Activated naive CD4-positive, alpha-beta T cell treated with anti-CD3 and anti-CD28 coated beads, Interleukin-2, amount 10 ng/mL, durations not matched to agents 7 days and 5 days (primary cell): Measurements from ENCODE around the gene GRPEL1.
"Not testable (repeated sequence)": the region's sequence is repeated elsewhere in the genome, so short reads cannot be mapped to it uniquely, and the experiment has no call there.

ENCODE experiments used
- CTCF ChIA-PET: fragments of 350-600 bp; sonication (Branson Sonifier 250); formaldehyde crosslinking; loops from one replicate; lab custom pipeline; 2021; ENCODE audit warnings: antibody characterized with exemption; lab: Charles Lee
- DNase-seq: peaks from one replicate; pipeline ENCODE4 v3.0.0-alpha.2; 2020
- H3K27ac Mint-ChIP-seq: one replicate; pipeline ENCODE4 v1.8.0; 2021; ENCODE audit warnings: mild to moderate bottlenecking, moderate library complexity, mixed read lengths
- H3K27me3 Mint-ChIP-seq: one replicate; pipeline ENCODE4 v1.8.0; 2021; ENCODE audit warnings: mild to moderate bottlenecking, mixed read lengths
- H3K36me3 Mint-ChIP-seq: one replicate; pipeline ENCODE4 v1.8.0; 2021; ENCODE audit warnings: mixed read lengths
- H3K4me1 Mint-ChIP-seq: one replicate; pipeline ENCODE4 v1.8.0; 2021; ENCODE audit warnings: mixed read lengths
- H3K4me3 Mint-ChIP-seq: one replicate; pipeline ENCODE4 v1.8.0; 2021; ENCODE audit warnings: mild to moderate bottlenecking, moderate library complexity, mixed read lengths
- H3K9me3 Mint-ChIP-seq: one replicate; pipeline ENCODE4 v1.8.0; 2021; ENCODE audit warnings: mixed read lengths

GRPEL1 gene

DNA sequence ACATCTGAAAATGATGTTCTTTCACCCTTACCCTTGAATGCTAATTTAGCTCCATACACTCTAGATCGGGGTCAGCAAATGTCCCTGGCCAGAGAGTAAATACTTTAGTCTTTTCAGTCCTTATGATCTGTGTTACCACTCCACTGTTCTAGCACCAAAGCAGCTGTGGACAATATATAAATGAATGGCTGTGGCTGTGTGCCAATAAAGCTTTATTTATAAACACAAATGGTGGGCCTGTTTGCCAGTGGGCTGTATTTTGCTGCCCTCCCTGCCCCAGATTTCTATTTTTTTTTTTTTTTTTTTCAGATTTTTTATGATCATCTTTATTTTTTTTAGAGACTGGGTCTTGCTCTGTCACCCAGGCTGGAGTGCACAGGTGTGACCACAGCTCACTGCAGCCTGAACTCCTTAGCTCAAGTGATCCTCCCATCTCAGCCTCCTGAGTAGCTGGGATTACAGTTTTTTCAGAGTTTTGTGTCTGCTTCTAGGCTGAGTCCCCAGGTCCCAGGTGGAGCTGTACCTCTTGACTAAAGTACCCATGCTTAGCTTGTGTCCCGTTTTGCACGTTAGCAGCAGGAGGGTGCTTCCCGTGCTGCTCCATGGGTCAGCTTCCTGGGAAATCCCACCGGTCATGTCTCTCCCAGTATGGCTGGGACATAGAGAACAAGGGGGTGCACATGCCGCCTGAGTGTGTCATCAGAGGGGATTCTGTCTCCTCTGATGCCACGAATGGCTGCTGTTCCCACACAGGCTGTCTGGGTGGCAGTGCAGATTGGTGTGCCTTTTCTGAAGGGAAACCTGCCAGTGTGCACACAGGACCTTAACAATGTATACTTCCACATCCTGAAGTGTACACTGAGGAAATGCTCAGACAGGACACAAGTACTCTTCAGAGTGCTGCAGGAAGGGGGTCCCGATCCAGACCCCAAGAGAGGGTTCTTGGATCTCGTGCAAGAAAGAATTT, 16.0 kb upstream of the GRPEL1 start:
- H3K27ac Mint-ChIP-seq, result no peak overlapping the region
- H3K27me3 Mint-ChIP-seq, result peaks cover 64% of the 10 kb centered on the region
- H3K36me3 Mint-ChIP-seq, result no peaks in the 10 kb centered on the region
- no peak for DNase-seq
- H3K9me3 Mint-ChIP-seq, result peaks cover 3% of the 10 kb centered on the region
- CTCF ChIA-PET, result interaction anchor here (0.9 to 3.1 kb wide), 9 partner anchors 12 to 410 kb away, joined by 3 to 20 read pairs (median 4); a partner anchor contains a TSS
- peak overlapping the region; percentile 45 for H3K4me3 Mint-ChIP-seq
- peaks cover 5% of the 10 kb centered on the region for H3K4me1 Mint-ChIP-seq

DNA sequence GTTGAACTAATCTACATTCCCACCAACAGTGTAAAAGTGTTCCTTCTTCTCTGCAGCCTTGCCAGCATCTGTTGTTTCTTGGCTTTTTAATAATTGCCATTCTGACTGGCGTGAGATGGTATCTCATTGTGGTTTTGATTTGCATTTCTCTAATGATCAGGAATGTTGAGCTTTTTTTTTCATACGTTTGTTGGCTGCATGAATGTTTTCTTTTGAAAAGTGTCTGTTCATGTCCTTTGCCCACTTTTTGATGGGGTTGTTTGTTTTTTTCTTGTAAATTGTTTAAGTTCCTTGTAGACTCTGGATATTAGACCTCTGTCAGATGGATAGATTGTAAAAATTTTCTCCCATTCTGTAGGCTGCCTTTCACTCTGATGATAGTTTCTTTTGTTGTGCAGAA, 12.0 kb upstream of the GRPEL1 start:
- H3K27ac Mint-ChIP-seq, H3K36me3 Mint-ChIP-seq, CTCF ChIA-PET, H3K9me3 Mint-ChIP-seq, DNase-seq, H3K4me1 Mint-ChIP-seq, H3K4me3 Mint-ChIP-seq: not testable (repeated sequence)
- peaks cover 49% of the 10 kb centered on the region for H3K27me3 Mint-ChIP-seq

DNA sequence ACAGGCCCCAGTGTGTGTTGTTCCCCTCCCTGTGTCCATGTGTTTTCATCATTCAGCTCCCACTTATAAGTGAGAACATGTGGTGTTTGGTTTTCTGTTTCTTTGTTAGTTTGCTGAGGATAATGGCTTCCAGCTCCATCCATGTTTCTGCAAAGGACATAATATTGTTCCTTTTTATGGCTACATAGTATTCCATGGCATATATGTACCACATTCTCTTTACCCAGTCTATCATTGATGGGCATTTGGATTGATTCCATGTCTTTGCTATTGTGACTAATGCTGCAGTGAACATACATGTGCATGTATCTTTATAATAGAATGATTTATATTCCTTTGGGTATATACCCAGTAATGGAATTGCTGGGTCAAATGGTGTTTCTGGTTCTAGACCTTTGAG, 11.6 kb upstream of the GRPEL1 start:
- H3K27ac Mint-ChIP-seq, H3K4me1 Mint-ChIP-seq, DNase-seq, H3K36me3 Mint-ChIP-seq, H3K9me3 Mint-ChIP-seq, H3K4me3 Mint-ChIP-seq: not testable (repeated sequence)
- CTCF ChIA-PET, result interaction anchor here (0.8 kb wide), 1 partner anchor 10 kb away, joined by 3 read pairs; no protein-coding TSS in a partner anchor
- peaks cover 45% of the 10 kb centered on the region for H3K27me3 Mint-ChIP-seq

DNA sequence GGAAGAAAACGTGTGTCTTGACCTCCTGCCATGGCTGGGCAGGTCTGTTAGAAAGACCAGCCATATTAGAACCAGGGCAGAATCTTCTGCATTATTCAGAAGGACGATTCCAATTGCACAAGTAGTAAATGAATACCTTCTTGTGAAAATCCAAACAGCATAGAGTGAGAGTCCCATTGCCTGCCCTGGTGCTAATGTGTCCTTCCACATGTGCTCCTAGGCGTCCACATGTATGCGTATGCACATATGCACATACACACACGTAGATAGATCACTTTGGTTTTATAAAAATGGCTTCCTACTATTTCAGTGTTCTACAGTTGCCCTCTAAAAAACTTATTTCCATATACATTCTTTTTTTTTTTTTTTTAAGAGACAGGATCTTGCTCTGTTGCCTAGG, 10.2 kb upstream of the GRPEL1 start:
- no peak for DNase-seq
- Mint-ChIP-seq H3K4me1 (peaks cover 2% of the 10 kb centered on the region), H3K27ac (no peak overlapping the region), H3K27me3 (peaks cover 39% of the 10 kb centered on the region), H3K4me3 (no peak overlapping the region), H3K36me3 (no peaks in the 10 kb centered on the region), H3K9me3 (no peaks in the 10 kb centered on the region)
- CTCF ChIA-PET, result interaction anchor here (1.3 kb wide), 1 partner anchor 358 kb away, joined by 4 read pairs; no protein-coding TSS in a partner anchor

DNA sequence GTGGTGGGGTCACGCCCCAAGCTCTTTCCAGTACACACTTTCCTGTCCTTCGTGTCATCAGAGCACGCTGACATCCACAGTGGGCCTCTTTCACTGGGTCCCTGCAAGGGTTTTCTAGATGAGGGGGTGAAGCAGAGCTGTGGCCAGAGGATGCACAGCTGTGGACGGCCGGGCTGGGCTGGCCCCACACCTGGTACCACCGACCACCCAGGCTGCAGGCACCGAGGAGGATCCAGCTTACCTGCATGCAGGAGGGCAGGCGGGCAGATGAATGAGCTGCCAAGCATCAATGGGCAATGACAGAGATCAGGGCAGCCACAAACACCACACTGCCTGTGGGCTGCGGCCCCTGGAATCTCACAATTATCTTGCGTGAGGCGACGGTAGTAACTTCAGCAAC, 9.5 kb upstream of the GRPEL1 start:
- CTCF ChIA-PET, result interaction anchor here (1.3 kb wide), 1 partner anchor 357 kb away, joined by 4 read pairs; no protein-coding TSS in a partner anchor
- DNase-seq, result no peak
- Mint-ChIP-seq H3K27ac (no peak overlapping the region), H3K36me3 (no peaks in the 10 kb centered on the region), H3K27me3 (peaks cover 45% of the 10 kb centered on the region), H3K4me3 (no peak overlapping the region), H3K9me3 (no peaks in the 10 kb centered on the region), H3K4me1 (peaks cover 2% of the 10 kb centered on the region)

DNA sequence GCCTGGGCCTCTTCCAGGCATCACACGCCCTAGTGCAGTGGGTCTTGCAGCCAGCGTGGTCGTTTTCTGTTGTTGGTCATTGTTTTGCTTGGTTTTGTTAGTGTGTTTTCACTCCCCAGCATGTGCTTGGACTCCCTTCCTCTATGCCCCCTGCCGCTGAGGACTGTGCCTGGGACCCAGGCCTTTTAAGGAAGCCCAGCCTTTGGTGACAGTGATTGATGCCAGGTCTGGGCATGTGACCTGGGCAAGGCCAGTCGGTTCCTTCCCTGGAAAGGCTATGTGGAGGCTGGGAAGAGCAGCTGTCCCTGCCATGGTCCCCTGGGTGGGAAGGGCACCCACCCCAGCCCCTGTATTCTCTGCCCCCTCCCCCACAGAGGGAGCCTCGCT, 8.8 kb upstream of the GRPEL1 start:
- no peaks in the 10 kb centered on the region for H3K9me3 Mint-ChIP-seq
- H3K27ac Mint-ChIP-seq, result no peak overlapping the region
- H3K27me3 Mint-ChIP-seq, result peaks cover 45% of the 10 kb centered on the region
- no peak overlapping the region for H3K4me3 Mint-ChIP-seq
- H3K36me3 Mint-ChIP-seq, result no peaks in the 10 kb centered on the region
- no peak for DNase-seq
- CTCF ChIA-PET, result interaction anchor here (1.3 kb wide), 1 partner anchor 357 kb away, joined by 4 read pairs; no protein-coding TSS in a partner anchor
- no peaks in the 10 kb centered on the region for H3K4me1 Mint-ChIP-seq

DNA sequence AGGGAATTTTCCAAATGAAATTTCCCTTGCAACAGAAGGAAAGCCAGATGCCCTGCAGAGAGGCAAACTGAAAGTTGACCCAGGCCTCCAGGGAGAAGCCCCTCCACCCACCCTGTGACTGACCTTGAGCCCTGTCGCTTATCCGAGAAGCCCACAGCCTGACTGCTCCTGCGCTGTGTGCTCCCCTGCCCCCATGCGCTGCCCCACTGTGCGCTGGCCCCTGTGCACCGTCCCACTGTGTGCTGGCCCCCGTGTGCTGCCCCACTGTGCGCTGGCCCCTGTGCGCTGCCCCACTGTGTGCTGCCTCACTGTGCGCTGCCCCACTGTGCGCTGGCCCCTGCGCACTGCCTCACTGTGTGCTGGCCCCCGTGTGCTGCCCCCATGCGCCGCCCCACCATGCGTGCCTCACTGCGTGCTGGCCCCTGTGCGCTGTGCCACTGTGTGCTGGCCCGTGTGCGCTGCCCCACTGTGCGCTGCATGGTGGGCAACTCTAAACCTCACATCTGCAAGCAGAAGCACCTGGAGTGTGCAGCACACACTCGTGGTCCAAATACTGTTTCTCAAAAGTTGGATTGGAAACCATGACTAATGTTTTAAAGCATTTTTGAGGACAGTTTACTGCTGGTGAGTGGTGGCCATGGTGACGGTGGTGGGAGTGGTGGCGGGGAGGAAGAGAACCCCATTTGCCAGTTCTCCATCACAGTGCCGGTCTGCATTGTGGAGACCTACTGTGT, 8.3 kb upstream of the GRPEL1 start:
- Mint-ChIP-seq H3K4me3 (no peak overlapping the region), H3K4me1 (no peaks in the 10 kb centered on the region), H3K27ac (no peak overlapping the region), H3K9me3 (no peaks in the 10 kb centered on the region), H3K36me3 (no peaks in the 10 kb centered on the region), H3K27me3 (peaks cover 47% of the 10 kb centered on the region)
- no peak for DNase-seq
- CTCF ChIA-PET, result no interaction called here

DNA sequence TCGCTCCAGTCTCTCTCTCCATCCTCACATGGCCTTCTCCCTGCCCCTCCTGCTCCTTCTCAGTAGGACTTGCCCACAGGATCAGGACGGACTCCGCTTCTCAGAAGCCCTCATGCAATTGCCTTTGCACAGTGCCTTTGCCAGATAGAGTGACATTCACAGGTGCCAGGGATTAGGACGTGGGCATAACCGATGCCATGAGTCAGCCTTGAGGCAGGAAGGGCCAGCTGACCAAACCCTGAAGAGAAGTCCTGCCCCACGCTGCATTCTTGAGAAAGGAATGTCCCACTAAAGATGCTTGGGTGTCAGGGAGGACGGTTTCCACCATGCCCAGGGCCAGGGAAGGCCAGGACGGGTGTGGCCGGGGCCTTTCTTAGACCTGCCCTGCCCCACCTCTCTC, 6.6 kb upstream of the GRPEL1 start:
- no peaks in the 10 kb centered on the region for H3K9me3 Mint-ChIP-seq
- CTCF ChIA-PET, result interaction anchor here (1.0 kb wide), 1 partner anchor 100 kb away, joined by 3 read pairs; no protein-coding TSS in a partner anchor
- no peak overlapping the region for H3K27ac Mint-ChIP-seq
- H3K36me3 Mint-ChIP-seq, result no peaks in the 10 kb centered on the region
- DNase-seq, result no peak
- no peak overlapping the region for H3K4me3 Mint-ChIP-seq
- peaks cover 9% of the 10 kb centered on the region for H3K4me1 Mint-ChIP-seq
- peaks cover 40% of the 10 kb centered on the region for H3K27me3 Mint-ChIP-seq

DNA sequence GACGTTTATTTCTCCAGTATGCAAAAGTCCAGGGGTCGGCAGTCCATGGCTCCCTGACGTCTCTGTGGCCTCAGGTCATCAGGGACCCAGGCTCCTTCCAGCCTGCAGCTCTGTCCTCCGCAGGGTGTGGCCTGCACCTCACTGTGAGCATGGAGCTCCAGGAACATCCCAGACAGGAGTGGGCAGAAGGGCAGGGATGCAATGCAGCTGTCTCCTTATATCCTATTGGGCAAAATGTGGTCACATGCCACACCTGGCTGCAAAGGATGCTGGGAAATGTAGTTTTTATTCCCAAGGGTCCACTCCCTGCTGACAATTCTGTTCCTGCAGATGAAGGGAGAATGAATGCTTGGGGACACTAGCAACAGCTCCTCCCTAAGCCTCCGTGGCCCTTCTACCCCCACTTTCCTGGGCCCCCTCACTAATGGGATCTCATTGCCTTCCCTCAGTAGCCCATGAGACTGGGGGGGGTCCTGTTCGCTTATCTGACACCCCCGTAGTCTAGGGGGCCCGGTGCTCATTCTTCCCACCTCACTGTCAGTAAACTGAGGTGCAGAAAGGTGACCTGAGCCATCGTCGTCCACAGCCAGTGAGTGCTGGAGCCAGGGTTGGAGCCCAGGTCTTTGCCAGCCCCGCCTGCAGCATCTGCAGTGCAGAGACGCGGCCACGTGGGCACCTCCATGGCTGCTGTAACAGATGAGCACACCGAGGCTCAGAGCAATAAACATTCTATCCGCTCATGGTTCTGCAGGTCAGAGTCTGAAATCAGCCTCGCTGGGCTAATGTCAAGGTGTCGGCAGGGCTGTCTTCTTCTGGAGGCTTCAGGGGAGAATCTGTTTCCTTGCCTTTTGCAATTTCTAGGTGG, 5.9 kb upstream of the GRPEL1 start:
- no peaks in the 10 kb centered on the region for H3K9me3 Mint-ChIP-seq
- peaks cover 14% of the 10 kb centered on the region for H3K4me1 Mint-ChIP-seq
- CTCF ChIA-PET, result no interaction called here
- no peaks in the 10 kb centered on the region for H3K36me3 Mint-ChIP-seq
- H3K4me3 Mint-ChIP-seq, result no peak overlapping the region
- DNase-seq, result peak; percentile 43
- peaks cover 40% of the 10 kb centered on the region for H3K27me3 Mint-ChIP-seq
- no peak overlapping the region for H3K27ac Mint-ChIP-seq

DNA sequence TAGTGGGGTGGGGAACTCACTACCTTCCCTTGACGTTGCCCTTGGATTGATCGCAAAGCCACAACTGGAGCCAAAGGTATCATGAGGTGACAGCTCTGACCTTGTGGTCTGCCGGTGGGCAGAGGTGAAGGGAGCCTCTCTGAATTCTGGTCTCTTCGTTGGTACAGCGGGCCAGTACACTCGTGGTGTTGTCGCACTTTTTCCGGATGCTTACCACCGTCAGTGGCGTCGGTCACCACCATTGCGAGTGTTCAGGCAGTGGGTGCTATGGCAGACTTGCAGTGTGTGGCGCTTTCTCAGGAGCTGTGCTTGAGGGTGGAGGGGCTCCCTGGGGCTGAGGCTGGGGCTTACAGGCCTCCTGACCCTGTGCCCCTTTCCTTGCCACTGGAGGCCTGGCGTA, 5.2 kb upstream of the GRPEL1 start:
- Mint-ChIP-seq H3K4me1 (peaks cover 20% of the 10 kb centered on the region), H3K9me3 (no peaks in the 10 kb centered on the region), H3K4me3 (no peak overlapping the region), H3K27me3 (peaks cover 40% of the 10 kb centered on the region), H3K36me3 (no peaks in the 10 kb centered on the region), H3K27ac (no peak overlapping the region)
- no peak for DNase-seq
- CTCF ChIA-PET, result interaction anchor here (0.9 to 9.0 kb wide), 2 partner anchors 30 to 99 kb away, joined by 3 to 122 read pairs; partner anchors contain the start of gene TADA2B

DNA sequence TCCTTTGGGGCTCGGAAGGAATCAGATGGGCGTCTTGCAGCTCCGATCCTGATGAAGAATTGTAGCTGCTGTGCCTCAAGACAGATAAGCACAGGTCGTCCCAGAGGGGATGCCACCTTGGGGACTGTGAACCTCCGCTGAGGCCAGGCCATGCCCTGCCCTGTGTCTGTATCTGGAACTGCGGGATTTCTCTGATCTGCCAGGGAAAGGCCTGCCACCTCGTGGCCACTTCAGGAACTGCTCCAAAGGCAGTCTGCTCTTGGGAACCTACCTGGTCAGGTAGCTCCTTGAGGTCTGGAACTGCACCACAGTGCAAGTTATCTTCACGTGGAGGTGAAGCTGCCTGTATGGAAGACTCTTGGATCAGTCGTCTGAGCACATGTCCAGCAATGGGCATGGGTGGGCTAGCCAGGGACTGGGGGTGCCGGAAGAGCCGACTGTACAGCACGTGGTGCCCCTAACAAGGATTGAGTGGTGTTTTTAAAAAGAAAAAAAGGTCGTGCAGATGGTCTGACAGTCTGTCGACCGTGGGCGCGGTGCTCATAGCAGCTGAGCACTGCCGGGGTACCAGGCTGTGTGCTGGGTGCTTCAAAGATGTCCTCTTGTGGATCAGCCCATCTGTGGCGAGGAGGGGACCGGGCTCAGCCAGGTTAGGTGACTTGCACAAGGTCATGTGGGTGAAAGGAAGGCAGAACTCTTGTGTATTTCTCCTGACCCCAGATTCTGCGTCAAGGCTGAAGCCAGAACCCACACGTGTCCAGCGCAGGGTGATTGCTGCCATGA, 3.1 kb upstream of the GRPEL1 start:
- CTCF ChIA-PET, result interaction anchor here (0.6 to 9.0 kb wide), 21 partner anchors 8 to 417 kb away, joined by 3 to 122 read pairs (median 5); partner anchors contain the start of gene TADA2B
- DNase-seq, result peak; percentile 92
- peak overlapping the region; percentile 60 for H3K27ac Mint-ChIP-seq
- no peak overlapping the region for H3K4me3 Mint-ChIP-seq
- peaks cover 6% of the 10 kb centered on the region for H3K36me3 Mint-ChIP-seq
- H3K9me3 Mint-ChIP-seq, result no peaks in the 10 kb centered on the region
- H3K27me3 Mint-ChIP-seq, result peaks cover 37% of the 10 kb centered on the region
- H3K4me1 Mint-ChIP-seq, result peaks cover 37% of the 10 kb centered on the region

DNA sequence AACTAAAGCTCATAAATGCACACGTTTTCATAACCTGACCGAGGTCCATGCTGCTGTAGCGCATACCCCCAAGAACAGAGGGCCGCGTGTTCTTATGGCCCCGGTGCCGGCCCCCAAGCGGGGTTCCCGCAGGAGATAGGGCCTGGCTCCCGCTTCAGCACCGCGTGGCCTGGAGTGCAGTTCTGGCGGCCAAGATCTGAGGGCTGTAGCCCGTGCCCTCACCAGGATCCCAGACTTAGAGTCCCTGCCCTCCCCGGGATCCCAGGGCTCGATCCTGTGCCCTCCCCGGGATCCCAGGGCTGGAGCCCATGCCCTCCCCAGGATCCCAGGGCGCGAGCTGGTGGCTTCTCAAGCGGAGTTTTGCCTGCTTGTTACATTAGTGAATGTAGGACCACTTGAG, 1.0 kb upstream of the GRPEL1 start:
- Mint-ChIP-seq H3K36me3 (peaks cover 16% of the 10 kb centered on the region), H3K4me1 (peaks cover 54% of the 10 kb centered on the region), H3K9me3 (no peaks in the 10 kb centered on the region), H3K27me3 (peaks cover 34% of the 10 kb centered on the region), H3K27ac (peak overlapping the region; percentile 94), H3K4me3 (peak overlapping the region; percentile 90)
- CTCF ChIA-PET, result interaction anchor here (0.7 to 9.0 kb wide), 12 partner anchors 13 to 818 kb away, joined by 3 to 122 read pairs (median 5); partner anchors contain the start of gene TADA2B
- peak; percentile 29 for DNase-seq
